SU-DHL-6 (cell line): ENCODE measurements around the gene HOXD10.

Source experiments
- EZH2phosphoT487 ChIP-seq: fragments of 200-600 bp; sonication (generic), shearing (Covaris generic); conservative IDR thresholded peaks from 2 replicates; pipeline ENCODE4 v1.6.1; 2018; ENCODE audit warnings: mild to moderate bottlenecking, antibody characterized with exemption, low read length, moderate library complexity, mixed read lengths
- TF ChIP-seq, protein P1 (sequence below): fragments of 200-600 bp; sonication (generic); IDR thresholded peaks from one replicate; pipeline ENCODE4 v1.5.1; 2017; ENCODE audit warnings: antibody characterized with exemption, mild to moderate bottlenecking, low read length, moderate library complexity; ENCODE audit not compliant: insufficient read depth, poor library complexity, severe bottlenecking

DNA sequence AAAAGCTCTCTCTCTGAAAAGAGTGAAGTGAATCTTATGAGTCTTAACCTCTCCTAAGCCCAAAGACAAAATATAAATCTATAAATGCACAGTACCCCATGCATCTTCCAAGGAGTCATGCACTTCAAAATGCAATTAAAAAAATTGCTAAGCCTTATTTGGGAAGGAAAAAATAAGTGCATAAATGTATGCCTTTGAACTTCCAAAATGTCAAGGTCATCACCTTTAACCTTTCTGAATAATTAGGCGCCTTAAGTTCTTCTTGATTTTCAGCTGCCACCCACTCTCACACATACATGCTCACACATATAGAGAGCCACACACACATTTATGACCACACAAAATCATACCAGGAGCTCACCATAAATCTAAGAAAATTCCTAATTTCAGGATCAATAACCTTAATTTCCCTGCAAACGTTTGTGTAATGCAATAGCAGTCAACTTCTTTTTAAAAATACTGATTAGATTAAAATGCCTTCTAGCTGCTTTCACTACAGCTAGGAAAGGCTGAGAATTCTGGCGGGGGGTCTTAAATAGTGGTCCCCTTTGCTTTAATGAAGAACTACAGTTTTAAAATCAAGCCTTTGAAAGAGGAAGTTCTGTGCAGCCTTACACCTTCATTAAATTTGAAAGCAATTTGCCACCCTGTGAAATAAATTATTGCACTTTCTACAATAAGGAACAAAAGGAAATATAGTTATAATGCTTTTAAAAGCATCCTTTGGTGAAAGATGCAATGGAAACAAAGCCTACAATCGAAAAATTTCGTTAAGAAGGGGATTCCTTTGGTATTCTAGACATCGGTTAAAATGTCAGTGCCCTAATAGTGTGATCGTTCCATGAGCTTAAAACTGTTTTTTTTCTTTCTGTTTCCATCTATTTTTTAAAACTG lies 5.9 kb upstream of the HOXD10 start:
- TF ChIP-seq, protein P1, sequence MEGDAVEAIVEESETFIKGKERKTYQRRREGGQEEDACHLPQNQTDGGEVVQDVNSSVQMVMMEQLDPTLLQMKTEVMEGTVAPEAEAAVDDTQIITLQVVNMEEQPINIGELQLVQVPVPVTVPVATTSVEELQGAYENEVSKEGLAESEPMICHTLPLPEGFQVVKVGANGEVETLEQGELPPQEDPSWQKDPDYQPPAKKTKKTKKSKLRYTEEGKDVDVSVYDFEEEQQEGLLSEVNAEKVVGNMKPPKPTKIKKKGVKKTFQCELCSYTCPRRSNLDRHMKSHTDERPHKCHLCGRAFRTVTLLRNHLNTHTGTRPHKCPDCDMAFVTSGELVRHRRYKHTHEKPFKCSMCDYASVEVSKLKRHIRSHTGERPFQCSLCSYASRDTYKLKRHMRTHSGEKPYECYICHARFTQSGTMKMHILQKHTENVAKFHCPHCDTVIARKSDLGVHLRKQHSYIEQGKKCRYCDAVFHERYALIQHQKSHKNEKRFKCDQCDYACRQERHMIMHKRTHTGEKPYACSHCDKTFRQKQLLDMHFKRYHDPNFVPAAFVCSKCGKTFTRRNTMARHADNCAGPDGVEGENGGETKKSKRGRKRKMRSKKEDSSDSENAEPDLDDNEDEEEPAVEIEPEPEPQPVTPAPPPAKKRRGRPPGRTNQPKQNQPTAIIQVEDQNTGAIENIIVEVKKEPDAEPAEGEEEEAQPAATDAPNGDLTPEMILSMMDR: no peak
- no peak for TF ChIP-seq EZH2phosphoT487
